Lower leg skin (tissue), 4 donors: ENCODE results near the gene AMN. TPM values are rescaled to one million over a fixed set of nuclear protein-coding genes. Genes with fewer than 3 reads are reported as not detected.

Experiments
- DNase-seq, 2 donors: peaks; one replicate each; pipeline ENCODE4 v3.0.0-alpha.2; 2019; ENCODE audit warnings: low spot score in 2 of 2
- H3K4me3 ChIP-seq: fragments of 200-600 bp; sonication (generic); 2 replicates; pipeline ENCODE4 v1.5.1; 2017; ENCODE audit warnings: mild to moderate bottlenecking, low read depth; ENCODE audit not compliant: poor library complexity, severe bottlenecking
- CTCF ChIP-seq, 3 donors: fragments of 450-650 bp; IDR thresholded peaks; one replicate each; pipeline ENCODE4 v1.5.1; 2016; ENCODE audit warnings: antibody characterized with exemption in 3 of 3, mild to moderate bottlenecking in 3 of 3, moderate library complexity in 2 of 3
- POLR2A ChIP-seq, 2 donors: fragments of 450-650 bp; IDR thresholded peaks; one replicate each; pipeline ENCODE4 v1.6.1; 2016 to 2017; ENCODE audit warnings: antibody characterized with exemption in 2 of 2, mild to moderate bottlenecking in 1 of 2, moderate library complexity in 1 of 2
- WGBS, 2 donors: methylation state at CpG; one replicate each; pipeline ENCODE4 v1.1.5; 2018; 5-methylcytosine and 5-hydroxymethylcytosine counted together
- intact Hi-C: fragments of 100-400 bp; cut with DNase I; formaldehyde crosslinking; loops from one replicate; pipeline ENCODE4 v1.15.0; 2023; ENCODE audit warnings: low total_unique reads
- total RNA-seq, 4 donors: library from RNA; depleted of rRNA; stranded (reverse); fragments of >200 nt; gene quantifications; one replicate each; pipeline ENCODE4 v1.1.0, GENCODE V29; 2016

Gene AMN
- total RNA-seq, 4 donors from 2014 or later: 21.5 to 29.1 (median 24.1) TPM

GRCh38 chr14:102903889-102904512 lies 18.5 kb upstream of the AMN start:
- H3K4me3 ChIP-seq: no peak overlapping the region
- no peak for TF ChIP-seq POLR2A (IDR thresholded peaks at IDR 0.05)
- no peak for TF ChIP-seq CTCF (IDR thresholded peaks at IDR 0.05)
- intact Hi-C loops: no loop called here
- 95 to 98% methylated on average over 7 of the region's 7 CpGs for WGBS, 2 donors
- DNase-seq: no peak

DNA sequence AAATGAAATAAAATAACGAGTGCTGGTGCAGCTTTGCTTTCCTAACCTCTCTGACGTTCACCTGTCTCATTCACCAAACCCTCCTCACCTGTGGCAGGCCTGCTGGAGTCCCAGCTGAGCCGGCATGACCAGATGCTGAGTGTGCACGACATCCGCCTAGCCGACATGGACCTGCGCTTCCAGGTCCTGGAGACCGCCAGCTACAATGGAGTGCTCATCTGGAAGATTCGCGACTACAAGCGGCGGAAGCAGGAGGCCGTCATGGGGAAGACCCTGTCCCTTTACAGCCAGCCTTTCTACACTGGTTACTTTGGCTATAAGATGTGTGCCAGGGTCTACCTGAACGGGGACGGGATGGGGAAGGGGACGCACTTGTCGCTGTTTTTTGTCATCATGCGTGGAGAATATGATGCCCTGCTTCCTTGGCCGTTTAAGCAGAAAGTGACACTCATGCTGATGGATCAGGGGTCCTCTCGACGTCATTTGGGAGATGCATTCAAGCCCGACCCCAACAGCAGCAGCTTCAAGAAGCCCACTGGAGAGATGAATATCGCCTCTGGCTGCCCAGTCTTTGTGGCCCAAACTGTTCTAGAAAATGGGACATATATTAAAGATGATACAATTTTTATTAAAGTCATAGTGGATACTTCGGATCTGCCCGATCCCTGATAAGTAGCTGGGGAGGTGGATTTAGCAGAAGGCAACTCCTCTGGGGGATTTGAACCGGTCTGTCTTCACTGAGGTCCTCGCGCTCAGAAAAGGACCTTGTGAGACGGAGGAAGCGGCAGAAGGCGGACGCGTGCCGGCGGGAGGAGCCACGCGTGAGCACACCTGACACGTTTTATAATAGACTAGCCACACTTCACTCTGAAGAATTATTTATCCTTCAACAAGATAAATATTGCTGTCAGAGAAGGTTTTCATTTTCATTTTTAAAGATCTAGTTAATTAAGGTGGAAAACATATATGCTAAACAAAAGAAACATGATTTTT lies 17.1 kb upstream of the AMN start:
- intact Hi-C loops: no loop called here
- 96% methylated on average over 38 of the region's 38 CpGs for WGBS, 2 donors
- no peak for DNase-seq
- H3K4me3 ChIP-seq: no peak overlapping the region
- TF ChIP-seq CTCF (IDR thresholded peaks at IDR 0.05): no peak
- TF ChIP-seq POLR2A (IDR thresholded peaks at IDR 0.05): no peak

DNA sequence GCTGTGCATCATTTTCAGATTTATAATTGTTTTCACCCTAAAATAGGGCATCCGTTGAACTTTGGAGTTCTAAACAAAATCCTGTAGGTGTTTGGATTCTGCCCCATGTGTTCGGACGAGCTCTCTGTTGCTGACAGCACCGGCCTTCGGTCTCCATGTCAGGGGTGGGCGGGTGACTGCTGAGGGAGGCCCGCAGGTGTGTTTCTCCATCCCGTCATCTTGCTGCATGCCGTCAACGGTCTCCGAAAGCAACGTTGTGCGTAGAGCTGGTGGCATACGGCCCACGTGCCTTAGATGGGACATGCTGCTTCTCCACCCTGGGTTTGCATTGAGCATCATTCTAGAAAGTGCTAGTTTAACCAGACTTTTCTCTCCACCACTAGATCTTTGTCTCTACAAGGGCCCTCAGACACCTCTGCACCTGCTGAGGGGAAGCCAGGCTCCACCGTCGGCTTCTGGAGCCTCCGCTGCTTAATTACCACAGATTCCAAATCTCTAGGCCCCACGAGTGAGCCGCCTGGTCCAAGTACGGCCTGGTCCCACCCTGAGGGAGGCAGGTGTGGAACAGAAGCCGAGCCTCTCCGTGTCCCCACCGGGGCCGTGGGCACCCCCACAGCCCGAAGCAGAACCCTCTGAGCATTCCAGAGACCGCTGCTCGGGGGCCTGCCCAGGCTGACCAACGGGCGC lies 15.7 kb upstream of the AMN start:
- WGBS, 2 donors: 94 to 96% methylated on average over 21 to 30 of the region's 30 CpGs
- DNase-seq: no peak

GRCh38 chr14:102907303-102907844 lies 15.1 kb upstream of the AMN start:
- no peak for DNase-seq
- WGBS, 2 donors: 96 to 98% methylated on average over 32 to 33 of the region's 33 CpGs
- TF ChIP-seq POLR2A (IDR thresholded peaks at IDR 0.05) (no peak), CTCF (IDR thresholded peaks at IDR 0.05) (no peak)
- no peak overlapping the region for H3K4me3 ChIP-seq
- intact Hi-C loops: no loop called here

More for the DNA sequence above, 15.7 kb upstream of the AMN start:
- H3K4me3 ChIP-seq: no peak overlapping the region
- intact Hi-C loops: no loop called here
- TF ChIP-seq CTCF (IDR thresholded peaks at IDR 0.05): no peak
- TF ChIP-seq POLR2A (IDR thresholded peaks at IDR 0.05): no peak

GRCh38 chr14:102907980-102908730 lies 14.3 kb upstream of the AMN start:
- peak in 1 of 2 donors; percentile 85 for DNase-seq
- 91 to 95% methylated on average over 22 to 23 of the region's 23 CpGs for WGBS, 2 donors
- intact Hi-C loops: no loop called here
- no peak overlapping the region for H3K4me3 ChIP-seq
- TF ChIP-seq CTCF (IDR thresholded peaks at IDR 0.05) (no peak), POLR2A (IDR thresholded peaks at IDR 0.05) (no peak)
